Measurements from ENCODE around the gene UVSSA.
"Not testable (repeated sequence)": the region's sequence is repeated elsewhere in the genome, so short reads cannot be mapped to it uniquely, and the experiment has no call there.

UVSSA gene

DNA sequence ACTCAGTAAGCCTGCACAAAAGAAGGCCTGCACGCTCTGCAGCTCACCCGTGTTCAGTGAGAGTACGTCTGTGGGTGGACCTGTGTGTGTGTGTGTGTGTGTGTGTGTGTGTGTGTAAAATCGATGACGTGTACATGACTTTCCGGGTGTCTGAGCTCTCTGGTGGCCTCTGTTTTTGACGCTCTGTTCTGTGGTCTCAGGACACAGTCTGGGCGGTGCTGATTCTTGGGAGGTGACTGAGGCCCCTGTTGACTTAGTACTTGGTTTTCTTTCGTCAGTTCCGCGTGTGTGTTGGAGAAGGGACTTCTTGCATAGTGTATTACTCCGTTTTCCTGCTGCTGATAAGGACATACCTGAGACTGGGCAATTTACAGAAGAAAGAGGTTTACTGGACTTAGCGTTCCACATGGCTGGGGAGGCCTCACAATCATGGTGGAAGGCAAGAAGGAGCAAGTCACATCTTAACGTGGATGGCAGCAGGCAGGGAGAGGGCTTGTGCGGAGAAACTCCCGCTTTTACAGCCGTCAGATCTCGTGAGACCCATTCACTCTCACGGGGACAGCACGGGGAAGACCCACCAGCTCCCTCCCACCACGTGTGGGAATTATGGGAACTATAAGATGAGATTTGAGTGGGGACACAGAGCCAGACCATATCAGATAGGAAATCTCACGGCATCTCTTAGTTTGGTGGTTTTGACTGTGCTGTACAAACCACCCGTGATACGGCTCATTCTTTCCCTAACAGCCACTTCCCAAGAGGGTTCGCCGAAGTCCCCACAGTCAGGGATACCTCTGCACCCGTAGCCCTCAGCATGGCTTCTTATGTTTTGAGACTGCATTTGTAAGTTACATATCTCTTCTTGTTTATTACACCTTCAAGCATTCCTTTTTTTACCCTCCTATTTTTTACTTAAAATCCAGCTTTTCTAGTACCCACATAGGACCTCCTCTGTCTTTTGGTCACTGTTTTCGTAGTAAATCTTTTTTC is 24.5 kb downstream of the UVSSA start:
- TF ChIP-seq, protein P1, sequence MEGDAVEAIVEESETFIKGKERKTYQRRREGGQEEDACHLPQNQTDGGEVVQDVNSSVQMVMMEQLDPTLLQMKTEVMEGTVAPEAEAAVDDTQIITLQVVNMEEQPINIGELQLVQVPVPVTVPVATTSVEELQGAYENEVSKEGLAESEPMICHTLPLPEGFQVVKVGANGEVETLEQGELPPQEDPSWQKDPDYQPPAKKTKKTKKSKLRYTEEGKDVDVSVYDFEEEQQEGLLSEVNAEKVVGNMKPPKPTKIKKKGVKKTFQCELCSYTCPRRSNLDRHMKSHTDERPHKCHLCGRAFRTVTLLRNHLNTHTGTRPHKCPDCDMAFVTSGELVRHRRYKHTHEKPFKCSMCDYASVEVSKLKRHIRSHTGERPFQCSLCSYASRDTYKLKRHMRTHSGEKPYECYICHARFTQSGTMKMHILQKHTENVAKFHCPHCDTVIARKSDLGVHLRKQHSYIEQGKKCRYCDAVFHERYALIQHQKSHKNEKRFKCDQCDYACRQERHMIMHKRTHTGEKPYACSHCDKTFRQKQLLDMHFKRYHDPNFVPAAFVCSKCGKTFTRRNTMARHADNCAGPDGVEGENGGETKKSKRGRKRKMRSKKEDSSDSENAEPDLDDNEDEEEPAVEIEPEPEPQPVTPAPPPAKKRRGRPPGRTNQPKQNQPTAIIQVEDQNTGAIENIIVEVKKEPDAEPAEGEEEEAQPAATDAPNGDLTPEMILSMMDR (IDR thresholded peaks at IDR 0.05; ENCODE audit: insufficient read depth, low read depth, low read length, missing control alignments) = no peak
- no peak for DNase-seq (ENCODE audit: low read depth)
- no peak overlapping the region for H3K4me3 ChIP-seq (ENCODE audit: low read length)

DNA sequence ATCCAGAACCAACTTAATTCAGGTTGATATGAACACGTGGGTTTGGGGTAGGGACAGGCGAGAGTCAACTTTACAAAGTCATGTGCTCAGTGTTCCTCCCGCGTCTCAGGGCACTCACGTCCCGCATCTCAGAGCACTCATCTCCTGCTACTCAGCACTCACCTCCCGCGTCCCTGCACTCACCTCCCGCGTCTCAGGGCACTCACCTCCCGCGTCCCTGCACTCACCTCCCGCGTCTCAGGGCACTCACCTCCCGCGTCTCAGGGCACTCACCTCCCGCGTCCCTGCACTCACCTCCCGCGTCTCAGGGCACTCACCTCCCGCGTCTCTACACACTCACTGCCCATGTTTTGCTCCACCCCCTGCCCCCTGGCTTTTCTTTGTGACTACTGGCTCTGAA is 25.6 kb downstream of the UVSSA start:
- H3K4me3 ChIP-seq (ENCODE audit: low read length); DNase-seq (ENCODE audit: low read depth): not testable (repeated sequence)

DNA sequence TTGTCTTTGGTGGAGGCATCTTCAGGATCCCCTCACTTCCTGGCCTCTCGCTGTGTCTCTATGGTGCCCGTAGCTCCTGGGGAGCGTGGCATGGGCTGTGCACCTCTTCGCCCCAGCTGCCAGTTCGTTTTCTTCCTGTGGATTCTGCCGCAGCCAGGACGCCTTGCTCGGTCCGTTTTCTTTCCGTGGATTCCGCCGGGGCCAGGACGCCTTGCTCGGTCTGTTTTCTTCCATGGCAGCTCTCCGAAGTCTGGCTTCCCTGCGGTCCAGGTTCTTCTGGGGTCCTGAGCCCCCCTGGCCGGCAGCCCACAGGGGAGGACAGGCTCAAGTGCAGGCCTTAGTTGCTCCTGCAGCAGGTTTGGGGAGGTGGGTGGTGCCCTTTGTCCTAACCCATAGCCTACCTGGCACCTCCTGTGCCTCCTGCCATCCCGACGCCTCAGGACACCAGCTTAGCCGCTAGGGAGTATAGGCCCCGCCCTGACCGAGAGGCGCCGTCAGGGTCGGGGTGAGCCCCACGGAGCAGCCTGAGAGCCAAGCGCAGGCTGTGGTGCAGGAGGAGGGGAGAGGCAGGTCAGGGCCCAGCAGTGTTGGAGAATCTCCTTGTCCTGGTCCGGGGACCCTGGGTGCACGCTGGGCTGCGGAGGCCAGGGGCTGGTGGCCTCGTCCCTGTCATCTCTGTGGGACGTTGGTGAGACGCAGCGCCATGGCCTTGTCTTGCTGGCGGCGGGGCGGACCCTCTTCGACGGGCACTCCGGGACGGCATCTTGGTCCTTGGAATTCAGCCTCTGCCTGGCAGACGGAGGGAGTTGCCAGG is 27.1 kb downstream of the UVSSA start:
- no peak overlapping the region for H3K4me3 ChIP-seq (ENCODE audit: low read length)
- no peak for DNase-seq (ENCODE audit: low read depth)
- TF ChIP-seq, protein P1 (IDR thresholded peaks at IDR 0.05; ENCODE audit: insufficient read depth, low read depth, low read length, missing control alignments) = no peak

DNA sequence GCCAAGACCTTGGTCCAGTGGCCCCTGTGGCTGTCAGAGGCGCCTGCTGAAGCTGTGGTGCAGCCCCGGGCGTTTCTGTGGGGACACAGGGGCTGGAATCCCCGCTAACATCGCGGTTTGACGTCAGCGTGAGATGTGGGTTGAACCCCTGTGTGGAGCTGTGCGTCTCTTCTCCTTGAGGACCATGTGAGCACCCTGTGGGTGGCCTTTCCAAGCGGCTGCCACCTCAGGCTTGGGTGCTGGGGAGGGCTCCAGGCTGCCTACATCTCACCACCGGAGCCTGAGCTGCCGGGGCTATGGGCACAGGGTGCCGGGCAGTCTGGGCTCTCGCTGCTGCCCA is 27.7 kb downstream of the UVSSA start:
- no peak for DNase-seq (ENCODE audit: low read depth)
- TF ChIP-seq, protein P1 (IDR thresholded peaks at IDR 0.05; ENCODE audit: insufficient read depth, low read depth, low read length, missing control alignments) = no peak
- no peak overlapping the region for H3K4me3 ChIP-seq (ENCODE audit: low read length)

DNA sequence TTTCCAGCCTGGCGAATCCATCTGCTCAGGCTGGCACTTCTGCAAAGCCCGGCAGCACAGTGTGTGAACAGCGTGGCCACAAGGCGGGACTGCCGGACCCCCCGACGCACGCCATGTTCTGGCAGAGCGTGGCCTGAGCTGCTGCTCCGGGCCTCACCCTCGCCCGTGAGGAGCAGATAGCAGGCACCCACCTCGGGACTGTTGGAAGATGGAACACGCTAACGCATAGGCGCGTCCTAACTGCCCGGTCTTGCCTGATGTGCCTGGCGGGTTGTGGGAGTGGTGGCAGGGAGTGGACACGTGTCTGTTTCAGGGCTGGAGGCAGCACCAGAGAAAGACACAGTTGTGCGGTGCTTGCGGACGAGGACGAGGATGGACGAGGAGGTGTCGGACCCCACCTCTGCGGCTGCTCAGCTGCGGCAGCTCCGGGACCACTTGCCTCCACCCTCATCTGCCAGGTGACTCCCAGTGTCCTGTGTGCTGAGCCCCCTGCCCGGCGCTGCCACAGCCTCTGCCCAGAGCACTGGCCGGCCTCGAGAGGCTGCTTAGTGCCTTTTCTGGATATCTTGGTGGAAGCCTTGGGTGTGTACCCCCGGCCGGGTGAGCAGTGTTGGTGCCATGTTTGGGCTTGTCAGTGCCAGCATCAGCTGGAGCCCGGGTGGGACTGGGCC is 28.2 kb downstream of the UVSSA start:
- no peak overlapping the region for H3K4me3 ChIP-seq (ENCODE audit: low read length)
- no peak for DNase-seq (ENCODE audit: low read depth)
- TF ChIP-seq, protein P1 (IDR thresholded peaks at IDR 0.05; ENCODE audit: insufficient read depth, low read depth, low read length, missing control alignments) = no peak

DNA sequence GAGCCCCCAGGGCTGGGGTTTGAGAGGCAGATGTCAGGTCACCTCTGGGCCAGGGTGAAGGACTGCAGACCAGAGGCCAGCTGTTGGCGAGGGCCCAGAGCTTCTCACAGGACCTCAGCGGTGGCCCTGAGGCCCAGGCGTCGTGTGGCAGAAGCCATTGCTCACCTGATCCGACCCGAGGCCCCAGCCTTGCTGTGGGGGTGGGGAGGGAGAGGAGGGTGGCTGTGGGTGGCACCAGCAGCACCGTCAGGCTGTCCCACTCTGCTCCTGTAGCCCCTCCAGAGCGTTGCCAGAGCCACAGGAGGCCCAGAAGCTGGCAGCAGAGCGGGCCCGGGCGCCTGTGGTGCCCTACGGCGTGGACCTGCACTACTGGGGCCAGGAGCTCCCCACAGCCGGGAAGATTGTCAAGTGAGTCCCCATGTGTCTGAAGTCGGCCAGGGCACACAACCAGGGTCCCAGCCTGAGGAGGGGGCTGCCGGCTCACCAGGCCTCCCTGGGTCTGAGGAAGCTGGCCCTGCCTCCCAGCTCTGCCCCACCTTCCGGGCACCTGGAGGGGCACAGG is 28.8 kb downstream of the UVSSA start:
- no peak overlapping the region for H3K4me3 ChIP-seq (ENCODE audit: low read length)
- TF ChIP-seq, protein P1 (IDR thresholded peaks at IDR 0.05; ENCODE audit: insufficient read depth, low read depth, low read length, missing control alignments) = no peak
- no peak for DNase-seq (ENCODE audit: low read depth)
